Measurements from ENCODE around the gene PFKFB4.
"Not testable (repeated sequence)": the region's sequence is repeated elsewhere in the genome, so short reads cannot be mapped to it uniquely, and the experiment has no call there.

PFKFB4 gene

DNA sequence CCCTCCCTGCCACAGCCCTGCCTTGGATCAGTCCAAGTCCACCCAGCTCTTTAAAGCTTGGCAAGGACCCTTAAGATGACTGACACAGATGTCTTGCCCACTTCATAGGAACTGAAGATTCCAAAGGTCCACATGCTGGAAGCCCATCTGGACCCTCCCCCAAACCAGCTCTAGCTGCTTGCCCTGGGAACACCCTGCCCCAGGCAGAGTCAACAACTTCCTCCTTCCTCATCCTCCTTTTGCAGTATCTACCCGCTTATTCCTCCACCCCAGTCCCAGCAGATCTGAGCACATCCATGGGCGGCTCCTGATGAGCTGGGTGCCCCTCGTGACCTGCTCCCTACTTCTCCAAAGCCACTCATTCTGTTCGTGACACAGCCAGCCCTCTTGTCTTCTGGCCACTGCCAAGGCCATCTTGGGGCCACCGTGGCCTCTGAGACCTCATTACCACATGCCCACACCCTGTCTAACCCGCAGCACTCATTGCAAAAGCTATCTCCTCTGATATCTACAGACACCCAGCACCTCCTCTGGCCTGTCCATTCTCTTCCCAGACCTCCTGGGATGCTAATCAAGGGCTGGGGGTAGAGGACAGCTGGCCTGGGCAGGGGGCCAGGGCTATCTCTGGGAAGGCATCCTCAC, 2.0 kb upstream of the PFKFB4 start:
- DNase-seq (ENCODE audit: low read depth), result no peak

DNA sequence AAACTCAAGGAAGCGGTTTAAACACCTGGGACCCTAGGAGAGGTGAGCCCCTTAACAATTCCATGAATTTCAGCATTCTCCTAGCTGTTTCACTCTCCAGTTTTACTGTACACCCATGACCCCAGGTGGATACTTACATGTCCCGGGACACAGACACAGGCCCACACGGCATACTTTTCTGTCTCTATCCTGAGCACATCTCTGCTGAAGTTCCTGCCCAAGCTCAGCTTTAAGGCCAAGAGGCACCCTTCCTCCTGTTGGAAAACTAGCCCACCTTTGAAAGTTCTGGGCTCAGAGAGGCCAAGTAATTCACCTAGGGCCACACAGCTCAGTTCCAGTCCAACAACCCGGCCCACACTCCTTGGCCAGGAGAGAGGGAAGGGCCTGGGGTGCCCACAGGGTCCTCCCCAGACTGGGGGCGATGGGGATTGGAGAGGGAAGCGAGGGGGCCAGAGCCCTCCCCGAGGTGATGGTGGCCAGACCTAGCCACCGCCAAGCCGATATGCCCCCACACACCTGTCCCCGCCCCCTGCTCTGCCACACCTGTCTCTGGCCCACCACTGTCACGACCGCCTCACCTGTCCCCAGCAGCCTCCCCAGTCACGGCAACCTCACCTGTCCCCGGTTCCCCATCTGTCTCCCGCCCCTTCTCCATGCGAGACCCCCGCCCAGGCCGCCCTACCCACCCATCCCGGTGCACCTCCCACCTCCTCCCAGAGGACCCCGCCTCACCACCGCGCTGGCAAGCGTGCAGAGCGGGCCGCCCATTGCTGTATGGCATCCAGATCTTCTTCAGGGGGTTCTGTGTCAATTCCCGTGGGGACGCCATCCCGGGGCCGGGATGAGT, 431 bp downstream of the PFKFB4 start:
- DNase-seq (ENCODE audit: low read depth), result no peak

DNA sequence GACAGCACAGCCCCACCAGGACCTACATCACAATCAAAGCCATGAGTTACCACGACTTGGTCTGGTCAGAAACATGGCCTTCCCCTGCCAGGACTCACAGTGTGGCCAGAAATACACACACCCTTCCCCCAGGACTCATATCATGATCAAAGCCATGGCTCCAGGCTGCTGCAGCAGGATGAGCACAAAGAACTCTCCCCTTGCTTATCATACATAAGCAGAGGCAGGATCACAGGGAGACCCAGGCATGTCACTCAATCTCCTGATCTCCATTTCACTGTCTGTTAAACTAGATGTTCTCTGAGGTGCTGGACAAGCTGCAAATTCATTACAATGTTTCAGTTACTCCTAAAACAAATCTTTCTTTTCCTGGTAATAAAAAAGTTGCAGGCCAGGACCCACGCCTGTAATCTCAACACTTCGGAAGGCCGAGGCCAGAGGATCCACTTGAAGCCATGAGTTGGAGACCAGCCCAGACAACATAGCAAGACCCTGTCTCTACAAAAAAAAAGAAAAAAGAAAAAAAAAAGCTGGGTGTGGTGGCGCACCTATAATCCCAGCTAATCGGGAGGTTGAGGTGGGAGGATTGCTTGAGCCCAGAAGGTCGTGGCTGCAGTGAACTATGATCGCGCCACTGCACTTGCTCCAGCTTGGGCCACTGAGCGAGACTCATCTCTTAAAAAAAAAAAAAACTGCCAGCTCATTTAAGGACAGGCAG, 1.2 kb downstream of the PFKFB4 start:
- DNase-seq (ENCODE audit: low read depth), result no peak

DNA sequence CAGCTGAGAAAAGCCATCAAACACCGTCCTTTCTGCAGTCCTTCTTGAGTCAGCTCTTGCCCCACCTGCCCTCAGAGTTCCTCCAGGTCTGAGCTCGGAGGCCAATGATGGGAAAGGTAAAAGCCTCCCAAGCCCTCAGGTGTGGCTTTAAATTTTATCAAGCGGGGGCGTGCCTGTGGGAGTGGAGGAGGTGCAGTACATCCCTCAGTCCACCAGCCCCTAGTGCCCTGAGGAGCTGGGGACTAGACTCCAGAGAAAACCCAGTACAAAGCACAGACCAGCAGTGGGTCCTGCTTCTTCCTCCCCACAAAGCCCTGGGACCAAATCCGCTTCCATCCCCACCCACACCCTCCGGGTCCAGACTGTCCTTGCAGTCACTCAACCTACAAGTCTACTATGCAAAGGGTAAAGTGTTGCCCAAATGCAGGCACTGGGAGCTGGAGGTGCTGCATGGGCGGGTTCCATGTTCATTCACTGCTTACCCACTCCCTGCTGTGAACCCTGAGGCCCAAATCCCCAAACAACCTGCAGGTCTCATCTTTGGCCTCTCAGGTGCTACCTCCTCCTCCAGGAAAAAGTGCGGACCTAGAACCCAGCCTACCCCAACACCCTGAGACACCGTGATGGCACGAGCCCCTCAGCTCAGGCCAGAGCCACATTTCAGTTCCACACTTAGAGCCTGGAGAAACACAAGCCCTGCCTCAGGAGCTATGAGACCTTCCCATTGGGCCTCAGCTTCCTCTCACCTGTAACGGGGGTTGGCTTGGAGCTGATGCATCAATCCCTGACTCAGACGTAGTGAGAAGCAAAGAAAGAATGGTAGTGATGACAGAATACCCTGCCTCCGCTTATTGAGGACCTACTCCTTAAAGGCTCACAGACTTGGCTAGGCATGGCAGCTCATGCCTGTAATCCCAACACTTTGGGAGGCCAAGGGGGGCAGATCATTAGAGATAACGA, 2.4 kb downstream of the PFKFB4 start:
- no peak for DNase-seq (ENCODE audit: low read depth)

DNA sequence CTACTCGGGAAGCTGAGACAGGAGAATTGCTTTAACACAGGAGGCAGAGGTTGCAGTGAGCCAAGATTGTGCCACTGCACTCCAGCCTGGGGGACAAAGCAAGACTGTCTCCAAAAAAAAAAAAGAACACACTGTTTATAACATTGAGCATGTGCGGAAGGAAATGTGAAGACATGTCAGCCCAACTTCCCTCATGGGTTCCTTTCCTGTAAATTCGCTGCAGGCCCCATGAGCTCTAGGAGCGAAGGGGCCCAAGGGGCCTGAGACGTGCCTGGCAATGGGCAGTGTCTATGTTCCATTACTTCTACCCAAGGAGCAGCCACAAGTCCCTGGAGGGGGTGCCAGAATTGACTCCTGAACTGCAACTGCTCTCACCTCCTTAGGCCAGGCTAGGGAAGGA, 3.2 kb downstream of the PFKFB4 start:
- no peak for DNase-seq (ENCODE audit: low read depth)

DNA sequence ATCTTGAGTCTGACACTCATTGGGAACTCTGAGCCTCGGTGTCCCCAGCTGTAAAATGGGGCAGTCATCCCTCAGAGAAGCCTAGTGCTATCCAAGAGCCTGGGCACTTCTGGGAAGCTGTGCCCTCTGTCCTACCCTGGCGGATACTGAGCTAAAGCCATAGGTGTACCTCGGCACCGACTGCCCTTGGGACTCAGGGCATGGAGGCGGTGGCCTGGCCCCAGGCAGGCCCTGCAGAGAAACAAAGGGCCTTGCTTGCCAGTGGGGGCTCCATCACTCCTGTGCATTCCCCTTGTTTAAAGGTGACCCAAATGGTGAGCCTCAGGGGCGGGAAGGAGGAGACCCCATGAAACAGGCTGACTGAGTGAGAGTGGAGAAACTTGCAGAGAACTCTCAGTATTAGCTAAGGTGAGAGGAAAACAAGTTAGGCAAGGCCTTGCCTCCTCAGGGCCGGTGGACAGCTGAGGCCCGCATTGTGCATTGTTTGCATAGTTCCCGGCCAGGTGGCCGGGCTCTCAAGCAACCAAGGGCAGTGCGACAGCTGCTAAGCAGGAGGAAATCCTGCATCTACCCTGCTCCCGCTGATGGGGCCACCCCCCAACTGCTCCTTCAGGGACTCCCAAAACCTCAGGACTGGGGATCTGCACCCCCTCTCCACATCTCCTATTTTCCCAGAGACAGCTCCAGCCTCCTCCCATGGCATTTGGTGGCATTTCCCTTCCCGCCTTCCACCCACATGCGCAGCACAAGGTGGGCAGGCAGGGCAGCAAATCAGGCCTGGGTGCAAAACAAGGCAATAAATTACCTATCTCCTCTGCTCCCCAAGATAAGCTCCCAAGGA, 4.3 kb downstream of the PFKFB4 start:
- no peak for DNase-seq (ENCODE audit: low read depth)

DNA sequence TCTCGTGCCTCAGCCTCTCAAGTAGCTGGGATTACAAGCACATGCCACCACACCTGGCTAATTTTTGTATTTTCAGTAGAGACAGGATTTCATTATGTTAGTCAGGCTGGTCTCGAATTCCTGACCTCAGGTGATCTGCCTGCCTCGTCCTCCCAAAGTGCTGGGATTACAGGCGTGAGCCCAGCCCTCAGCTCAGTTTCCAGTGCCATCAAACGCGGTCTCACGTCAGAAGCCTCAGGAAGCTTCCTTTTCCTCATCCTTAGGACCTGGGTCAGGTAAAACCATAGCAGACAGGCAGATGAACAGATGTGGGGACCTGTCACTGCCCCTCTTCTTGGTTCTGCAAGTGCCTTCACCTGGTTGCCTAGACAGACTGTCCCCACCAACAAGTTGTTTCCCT, 5.0 kb downstream of the PFKFB4 start:
- not testable (repeated sequence) for DNase-seq (ENCODE audit: low read depth)

DNA sequence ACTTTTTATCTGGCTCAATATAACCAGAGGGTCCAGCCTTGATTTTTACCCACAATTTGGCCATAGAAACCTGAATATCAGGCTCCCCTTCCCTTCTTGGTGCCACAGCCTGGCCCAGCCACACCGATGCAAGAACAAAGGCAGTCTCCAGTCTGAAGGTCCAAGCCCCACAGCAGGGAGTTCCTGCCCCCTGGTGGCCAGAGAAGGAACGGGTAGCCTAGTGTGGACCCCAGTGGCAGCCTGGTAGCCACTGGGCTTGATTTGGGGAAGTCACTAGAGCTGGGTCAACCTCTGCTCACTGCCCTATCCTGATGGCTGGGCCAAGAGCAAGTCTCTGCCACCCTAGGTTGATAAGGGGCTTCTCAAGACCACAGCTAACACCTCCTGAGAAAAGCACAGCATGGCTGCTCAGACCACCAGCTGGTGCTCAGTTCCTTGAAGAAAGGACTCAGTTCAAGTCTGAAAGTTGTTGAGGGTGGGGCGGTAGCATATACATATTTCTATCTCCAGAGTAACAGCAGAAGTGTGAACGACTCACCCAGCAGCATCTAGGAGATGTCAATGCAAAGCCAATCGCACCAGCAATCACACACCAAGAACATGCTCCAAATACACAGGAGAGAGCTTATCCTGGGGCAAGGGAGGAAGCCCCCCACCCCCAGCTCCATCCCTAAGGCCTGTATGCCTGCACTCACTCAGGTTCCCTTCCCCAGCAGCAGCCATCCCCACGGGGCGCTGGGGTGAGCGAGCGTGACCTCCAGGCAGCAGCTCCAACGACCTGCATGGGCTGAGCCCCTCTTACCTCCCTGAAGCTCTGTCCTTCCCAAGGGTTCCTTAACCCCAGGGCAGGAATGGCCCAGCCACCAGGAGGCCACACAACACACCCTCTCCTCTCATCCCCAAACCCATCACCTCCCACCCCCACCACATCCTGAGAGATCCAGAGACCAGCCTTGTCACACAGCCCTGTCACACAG, 7.6 kb downstream of the PFKFB4 start:
- peak; percentile 79 for DNase-seq (ENCODE audit: low read depth)

DNA sequence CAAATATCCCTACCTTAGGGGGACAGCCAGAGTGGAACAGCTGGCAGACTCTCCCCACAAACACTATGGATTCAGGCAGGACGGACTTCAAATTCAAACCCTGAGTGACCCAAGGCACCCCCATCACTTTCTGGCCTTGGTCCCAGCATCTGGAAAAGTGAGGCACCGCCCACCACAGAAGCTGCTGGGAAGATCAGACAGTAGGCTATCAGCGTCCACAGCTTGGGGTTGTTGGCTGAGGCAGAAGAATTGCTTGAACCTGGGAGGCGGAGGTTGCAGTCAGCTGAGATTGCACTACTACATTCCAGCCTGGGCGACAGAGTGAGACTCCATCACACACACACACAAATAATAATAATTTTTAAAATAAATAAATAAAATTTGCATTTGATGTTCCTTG, 8.5 kb downstream of the PFKFB4 start:
- DNase-seq (ENCODE audit: low read depth), result no peak

DNA sequence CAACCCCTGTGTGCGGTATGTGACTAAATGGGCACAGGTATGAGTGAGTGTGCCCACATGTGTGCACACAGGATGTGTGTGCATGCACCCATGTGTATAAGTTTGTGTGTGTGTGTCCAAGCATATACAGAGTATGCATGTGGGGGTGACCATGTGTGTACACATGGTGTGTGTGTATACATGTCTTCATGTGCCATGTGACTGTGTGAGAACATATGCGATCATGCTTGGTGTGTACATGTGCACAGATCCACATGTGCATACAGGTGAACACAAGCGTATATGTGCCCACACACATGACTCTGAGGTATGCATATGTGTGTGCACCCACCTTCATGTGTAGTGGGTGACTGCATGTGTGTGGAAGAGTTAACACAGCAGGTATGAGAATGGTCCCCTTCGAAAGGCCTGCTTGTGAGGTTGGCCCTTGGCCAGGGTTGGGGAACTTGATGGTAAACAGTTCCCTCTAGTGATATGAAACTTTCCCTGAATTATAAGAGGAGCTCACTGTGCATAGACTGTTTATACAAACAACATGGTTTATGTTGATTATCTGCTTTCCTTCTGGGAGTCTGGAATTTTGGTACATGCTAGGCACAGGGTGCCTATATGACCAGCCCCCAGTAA, 10.3 kb downstream of the PFKFB4 start:
- no peak for DNase-seq (ENCODE audit: low read depth)

DNA sequence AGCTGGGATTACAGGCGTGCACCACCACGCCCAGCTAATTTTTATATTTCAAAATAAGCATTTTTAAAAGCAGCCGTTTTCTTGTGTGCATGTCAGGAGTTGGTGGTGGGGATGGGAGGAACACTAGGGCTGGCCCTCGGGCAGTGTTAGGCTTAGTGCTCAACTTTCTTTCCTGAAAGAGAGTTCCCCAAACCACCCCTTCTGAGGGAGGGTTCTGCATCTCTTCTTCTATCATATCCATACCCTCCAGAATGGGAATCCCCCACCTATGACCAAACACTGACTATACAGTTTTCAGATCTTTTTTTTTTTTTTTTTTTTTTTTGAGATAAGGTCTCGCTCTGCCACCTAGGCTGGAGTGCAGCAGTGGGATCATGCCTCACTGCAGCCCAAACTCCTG, 12.5 kb downstream of the PFKFB4 start:
- no peak for DNase-seq (ENCODE audit: low read depth)

DNA sequence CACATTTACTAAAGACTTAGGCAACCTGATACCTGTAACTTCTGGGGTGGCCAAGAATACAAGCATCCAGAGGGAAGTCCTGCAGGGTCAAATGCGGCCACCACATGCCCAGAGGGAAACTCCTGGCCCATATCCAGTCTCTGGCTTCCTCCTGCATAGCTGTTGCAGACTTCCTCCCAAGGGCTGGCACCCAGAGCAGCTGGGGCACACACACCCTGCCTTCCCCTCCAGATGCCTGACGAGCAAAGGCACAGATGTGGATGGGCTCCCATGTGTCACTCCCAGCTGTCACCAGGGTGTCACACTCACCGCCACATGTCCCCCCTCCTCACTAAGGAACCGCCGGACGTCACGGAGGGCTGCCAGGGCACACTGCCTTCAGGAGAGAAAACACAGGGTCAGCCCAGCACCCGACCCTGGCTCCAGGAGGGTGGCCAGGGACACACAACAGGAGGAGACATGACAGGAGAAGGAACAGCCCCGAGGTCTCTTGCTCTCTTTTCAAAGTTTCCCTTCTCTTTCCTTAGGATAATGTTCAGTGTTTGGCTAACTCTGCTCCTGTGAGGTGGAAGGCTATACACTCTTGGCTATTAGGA, 13.2 kb downstream of the PFKFB4 start:
- no peak for DNase-seq (ENCODE audit: low read depth)

DNA sequence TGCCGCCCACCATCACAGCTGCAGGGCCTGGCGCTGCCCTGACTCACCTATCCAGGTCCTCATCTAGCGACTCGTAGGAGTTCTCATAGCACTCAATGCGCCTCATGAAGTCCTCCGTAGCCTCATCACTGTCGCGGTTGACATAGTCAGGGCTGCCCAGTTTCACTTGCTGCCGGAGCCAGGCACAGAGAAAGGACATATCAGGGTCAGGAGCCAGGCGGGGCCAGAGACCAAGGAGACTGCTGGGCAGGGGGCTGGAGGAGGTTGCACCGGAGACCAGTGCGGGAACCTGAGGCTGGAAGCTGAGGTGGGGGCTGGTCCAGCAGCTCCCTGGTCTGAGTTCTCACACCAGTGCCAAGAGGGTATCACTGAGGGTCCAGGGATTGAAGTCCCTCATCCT, 18.2 kb downstream of the PFKFB4 start:
- no peak for DNase-seq (ENCODE audit: low read depth)

DNA sequence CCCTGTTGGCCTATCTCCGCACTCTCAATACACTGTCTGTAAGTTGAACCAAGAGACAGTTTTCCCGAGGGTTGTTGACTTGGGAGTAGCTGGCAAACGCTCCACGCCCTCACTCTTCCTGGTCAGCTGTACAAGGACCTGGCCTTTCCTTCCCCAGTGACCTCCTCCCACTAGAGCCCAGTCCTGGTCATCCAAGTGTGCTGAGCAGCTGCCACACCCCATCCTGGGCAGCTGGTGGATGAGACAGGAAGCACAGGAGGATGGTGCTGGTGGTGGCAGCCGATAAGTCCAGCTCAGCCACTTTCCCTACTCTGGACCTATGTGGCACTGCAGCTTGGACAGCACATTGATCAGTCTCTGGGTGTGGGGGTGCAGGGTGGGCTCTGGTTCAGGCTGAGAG, 19.8 kb downstream of the PFKFB4 start:
- DNase-seq (ENCODE audit: low read depth), result no peak

DNA sequence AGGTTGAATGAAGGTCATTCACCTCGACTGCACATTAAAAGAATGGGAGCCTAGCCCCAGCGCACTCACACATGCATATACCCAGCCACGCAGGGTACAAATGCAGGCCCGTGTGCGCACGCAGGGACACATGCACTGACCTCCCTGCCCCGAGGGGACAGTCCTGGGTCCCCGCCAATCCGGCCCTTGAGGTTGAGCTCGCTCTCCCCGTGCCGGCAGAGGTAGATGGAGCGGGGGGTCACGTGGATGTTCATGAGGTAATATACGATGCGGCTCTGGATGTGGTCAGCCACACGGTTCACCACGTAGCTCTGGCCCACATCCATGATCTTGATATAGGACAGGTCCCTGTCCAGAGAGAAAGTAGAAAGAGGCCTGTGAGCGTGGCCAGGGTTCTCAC, 20.5 kb downstream of the PFKFB4 start:
- DNase-seq (ENCODE audit: low read depth), result no peak

DNA sequence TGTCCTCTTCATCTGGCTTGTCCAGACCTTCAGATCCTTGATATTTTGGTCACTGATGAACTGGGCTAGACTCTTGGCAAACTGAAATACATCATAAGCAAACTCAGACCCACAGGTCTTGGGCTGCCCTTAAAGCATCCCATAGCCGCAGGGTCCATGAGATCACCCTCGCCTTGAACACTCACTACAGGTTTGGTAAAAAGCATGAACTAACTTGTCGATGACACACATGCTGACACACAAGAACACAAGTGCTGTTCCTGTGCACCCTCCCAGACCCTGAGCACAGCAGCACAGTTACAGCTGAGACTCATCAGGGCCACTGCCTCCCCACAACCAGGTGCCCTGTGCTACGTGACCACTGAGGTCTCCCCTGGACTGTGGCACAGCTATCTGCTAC, 21.0 kb downstream of the PFKFB4 start:
- no peak for DNase-seq (ENCODE audit: low read depth)

DNA sequence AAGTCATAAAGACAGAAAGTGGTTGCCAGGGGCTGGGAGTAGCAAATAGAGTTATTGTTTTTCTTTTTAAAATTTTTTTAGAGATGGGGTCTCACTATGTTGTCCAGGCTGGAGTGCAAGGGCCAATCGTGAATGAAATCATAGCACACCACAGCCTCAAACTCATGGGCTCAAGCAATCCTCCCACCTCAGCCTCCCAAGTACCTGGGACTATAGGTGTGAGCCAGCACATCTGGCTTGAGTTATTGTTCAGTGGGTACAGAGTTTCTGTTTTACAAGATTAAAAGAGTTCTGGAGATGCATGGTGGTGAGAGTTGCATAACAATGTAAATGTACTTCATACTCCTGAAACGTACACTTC, 23.6 kb downstream of the PFKFB4 start:
- no peak for DNase-seq (ENCODE audit: low read depth)

DNA sequence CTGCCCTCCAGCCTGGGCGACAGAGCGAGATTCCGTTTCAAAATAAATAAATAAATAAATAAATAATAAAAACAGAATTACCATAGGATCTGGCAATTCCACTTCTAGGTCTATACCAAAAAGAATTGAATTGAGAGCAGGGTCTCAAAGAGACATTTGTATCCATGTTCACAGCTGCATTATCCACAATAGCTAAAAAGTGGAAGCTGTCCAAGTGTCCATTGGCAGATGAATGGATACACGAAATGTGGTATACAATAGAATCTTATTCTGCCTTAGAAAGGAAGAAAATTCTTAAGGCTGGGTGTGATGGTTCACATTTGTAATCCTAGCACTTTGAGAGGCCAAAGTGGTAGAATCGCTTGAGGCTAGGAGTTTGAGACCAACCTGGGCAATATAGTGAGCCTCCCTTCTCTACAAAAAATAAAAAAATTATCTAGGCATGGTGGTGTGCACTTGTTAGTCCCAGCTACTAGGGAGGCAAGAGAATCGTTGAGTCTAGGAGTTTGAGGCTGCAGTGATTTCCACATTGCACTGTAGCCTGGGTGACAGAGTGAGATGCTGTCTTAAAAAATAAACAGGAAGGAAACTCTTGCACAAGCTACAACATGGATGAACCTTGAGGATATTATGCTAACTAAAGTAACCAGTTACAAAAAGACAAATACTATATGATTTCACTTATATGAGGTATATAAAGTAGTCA, 24.2 kb downstream of the PFKFB4 start:
- DNase-seq (ENCODE audit: low read depth), result no peak
